DND-41 (cell line): ENCODE data around the gene MEOX1.

Experiments
- ATAC-seq: fragments of 200-7000 bp; cut with Tn5 transposase; 3 replicates; pipeline ENCODE4 v1.9.1; 2021; ENCODE audit warnings: low read depth; ENCODE audit not compliant: insufficient read depth
- DNase-seq: peaks from one replicate; pipeline ENCODE4 v3.0.0-alpha.2; 2020
- H2AFZ ChIP-seq: 2 replicates; pipeline ENCODE4 v1.6.0; 2012; ENCODE audit warnings: low read depth, low read length
- H3K27ac ChIP-seq: 2 replicates; pipeline ENCODE4 v1.5.1; 2012; ENCODE audit warnings: low read length, inconsistent platforms
- H3K27me3 ChIP-seq: fragments of 200-600 bp; sonication (generic); 2 replicates; pipeline ENCODE4 v1.6.0; 2012; ENCODE audit warnings: low read length, mild to moderate bottlenecking, inconsistent platforms; ENCODE audit not compliant: insufficient read depth, poor library complexity
- H3K36me3 ChIP-seq: 2 replicates; pipeline ENCODE4 v1.5.1; 2012; ENCODE audit warnings: low read length, inconsistent platforms; ENCODE audit not compliant: insufficient read depth
- H3K4me1 ChIP-seq: 2 replicates; pipeline ENCODE4 v1.5.1; 2012; ENCODE audit warnings: mild to moderate bottlenecking, low read length; ENCODE audit not compliant: insufficient read depth
- H3K4me2 ChIP-seq: 2 replicates; pipeline ENCODE4 v1.6.0; 2012; ENCODE audit warnings: mild to moderate bottlenecking, moderate library complexity, low read length, inconsistent platforms; ENCODE audit not compliant: insufficient read depth
- H3K4me3 ChIP-seq, 2 experiments: fragments of 200-600 bp in 1 of 2; shearing (Covaris generic) in 1 of 2; 2 replicates each; pipeline ENCODE4 v1.5.1; 2012 to 2016; ENCODE audit warnings: inconsistent platforms in 2 of 2, low read length in 2 of 2, mild to moderate bottlenecking in 2 of 2, low read depth in 1 of 2, moderate library complexity in 1 of 2
- H3K79me2 ChIP-seq: 2 replicates; pipeline ENCODE4 v1.6.0; 2012; ENCODE audit warnings: low read length, inconsistent platforms; ENCODE audit not compliant: insufficient read depth
- H3K9ac ChIP-seq: 2 replicates; pipeline ENCODE4 v1.6.0; 2012; ENCODE audit warnings: low read depth, mild to moderate bottlenecking, inconsistent platforms, low read length, moderate library complexity
- H3K9me3 ChIP-seq: 2 replicates; pipeline ENCODE4 v1.5.1; 2012; ENCODE audit warnings: low read length, moderate library complexity, mild to moderate bottlenecking, inconsistent platforms; ENCODE audit not compliant: insufficient read depth, severe bottlenecking
- H4K20me1 ChIP-seq: 2 replicates; pipeline ENCODE4 v1.6.0; 2012; ENCODE audit warnings: low read length; ENCODE audit not compliant: insufficient read depth
- CTCF ChIP-seq: IDR thresholded peaks from 2 replicates; pipeline ENCODE4 v1.5.1; 2012; ENCODE audit warnings: borderline replicate concordance, low read length, moderate library complexity, mild to moderate bottlenecking; ENCODE audit not compliant: poor library complexity, severe bottlenecking; ENCODE audit errors: extremely low read depth
- EZH2 ChIP-seq: IDR thresholded peaks from 3 replicates; pipeline ENCODE4 v1.6.1; 2012; ENCODE audit warnings: borderline replicate concordance, low read depth, mild to moderate bottlenecking, moderate library complexity, low read length, inconsistent platforms; ENCODE audit not compliant: severe bottlenecking

Gene MEOX1

GRCh38 chr17:43696891-43697290 lies 35.2 kb upstream of the MEOX1 start:
- no peak for TF ChIP-seq CTCF
- TF ChIP-seq EZH2, result no peak
- no peaks in the 10 kb centered on the region for H3K79me2 ChIP-seq
- H3K4me3 ChIP-seq, result no peak overlapping the region
- H3K36me3 ChIP-seq, result no peaks in the 10 kb centered on the region
- no peak overlapping the region for H3K9ac ChIP-seq
- H4K20me1 ChIP-seq, result peaks cover 3% of the 10 kb centered on the region; the same call in 1 of the 2 replicates
- H3K9me3 ChIP-seq, result no peaks in the 10 kb centered on the region
- H3K27ac ChIP-seq, result no peak overlapping the region
- ATAC-seq (no peak), DNase-seq (no peak)
- H3K4me1 ChIP-seq, result no peaks in the 10 kb centered on the region
- no peak overlapping the region for H3K4me2 ChIP-seq
- peaks cover 8% of the 10 kb centered on the region for H3K27me3 ChIP-seq
- H2AFZ ChIP-seq, result no peak overlapping the region

- ATAC-seq (no peak), DNase-seq (no peak)
- Histone ChIP-seq H3K9ac (no peak overlapping the region), H3K36me3 (no peaks in the 10 kb centered on the region), H3K4me1 (no peaks in the 10 kb centered on the region), H2AFZ (no peak overlapping the region), H3K4me3 (no peak overlapping the region), H3K4me2 (no peak overlapping the region), H3K79me2 (no peaks in the 10 kb centered on the region), H3K9me3 (no peaks in the 10 kb centered on the region), H4K20me1 (peaks cover 4% of the 10 kb centered on the region; the same call in 1 of the 2 replicates), H3K27me3 (peaks cover 10% of the 10 kb centered on the region), H3K27ac (no peak overlapping the region)
- TF ChIP-seq CTCF, result no peak
- TF ChIP-seq EZH2, result no peak
These were observed 34.5 kb upstream of the MEOX1 start for GRCh38 chr17:43695970-43696865.

DNA sequence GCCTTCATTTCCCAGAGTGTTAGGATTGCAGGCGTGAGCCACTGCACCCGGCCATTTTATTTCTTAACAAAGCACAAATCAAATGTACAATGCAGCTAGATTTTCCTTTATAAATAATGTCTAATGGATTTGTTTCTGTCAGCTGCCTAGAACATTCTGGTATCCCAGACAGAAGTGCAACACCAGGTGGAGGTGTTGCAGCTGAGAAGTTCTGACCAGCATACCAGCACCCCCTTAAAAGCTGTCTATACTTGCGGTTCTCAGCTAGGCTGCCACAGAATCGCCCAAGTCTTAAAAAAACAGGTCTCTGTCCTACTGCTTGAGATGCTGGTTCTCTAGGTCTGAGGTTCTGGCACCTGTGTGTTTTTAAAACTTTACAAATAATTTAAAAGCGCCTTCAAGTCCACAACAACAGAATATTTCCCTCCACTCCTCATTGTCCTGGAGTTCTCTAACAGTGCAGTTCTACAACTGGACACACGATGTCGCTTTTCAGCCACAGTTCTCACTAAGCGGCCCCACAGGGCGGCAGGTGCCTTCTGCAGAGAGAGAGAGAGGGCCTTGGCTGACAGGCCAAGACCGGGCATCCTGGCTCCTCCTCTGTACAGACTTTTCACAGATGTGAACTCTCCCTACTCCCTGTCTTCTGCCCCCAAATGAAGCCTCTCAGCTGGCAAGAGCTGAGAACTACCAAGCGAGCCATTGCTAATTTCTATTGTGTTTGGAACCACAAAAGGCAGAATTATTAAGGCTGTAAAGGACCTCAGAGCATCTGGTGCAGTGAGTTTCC lies 32.6 kb upstream of the MEOX1 start:
- Histone ChIP-seq H4K20me1 (0 out of 2 replicates have a peak, but pooled peaks cover 3% of the 10 kb centered on the region), H3K36me3 (no peaks in the 10 kb centered on the region), H3K4me2 (no peak overlapping the region), H2AFZ (peak overlapping the region; percentile 51; the same call in 1 of the 2 replicates), H3K9ac (no peak overlapping the region), H3K4me3 (no peak overlapping the region), H3K27me3 (peaks cover 15% of the 10 kb centered on the region), H3K4me1 (no peaks in the 10 kb centered on the region), H3K9me3 (no peaks in the 10 kb centered on the region), H3K79me2 (no peaks in the 10 kb centered on the region), H3K27ac (no peak overlapping the region)
- ATAC-seq (peak; percentile 97), DNase-seq (peak; percentile 75)
- TF ChIP-seq CTCF (peak; percentile 96), EZH2 (no peak)
